ENCODE data around the gene RASD1. TPM values are rescaled to one million over a fixed set of nuclear protein-coding genes. Genes with fewer than 3 reads are reported as not detected.

Gene RASD1, protein sequence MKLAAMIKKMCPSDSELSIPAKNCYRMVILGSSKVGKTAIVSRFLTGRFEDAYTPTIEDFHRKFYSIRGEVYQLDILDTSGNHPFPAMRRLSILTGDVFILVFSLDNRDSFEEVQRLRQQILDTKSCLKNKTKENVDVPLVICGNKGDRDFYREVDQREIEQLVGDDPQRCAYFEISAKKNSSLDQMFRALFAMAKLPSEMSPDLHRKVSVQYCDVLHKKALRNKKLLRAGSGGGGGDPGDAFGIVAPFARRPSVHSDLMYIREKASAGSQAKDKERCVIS
- not detected in 2 replicates for total RNA-seq (2014; rRNA removed; shearing (Covaris generic))

- H3K27me3 ChIP-seq, result no peaks in the 10 kb centered on the region
- DNase-seq, result peak; percentile 57 to 74
- peaks cover 31% of the 10 kb centered on the region for H3K36me3 ChIP-seq
- no peaks in the 10 kb centered on the region for H3K4me1 ChIP-seq
- H3K9me3 ChIP-seq (replicated peaks), result peaks cover 3% of the 10 kb centered on the region; the same call in 1 of the 2 replicates
- no peak within 1 kb of the TSS for H3K4me3 ChIP-seq
- H3K27ac ChIP-seq, result no peak within 1 kb of the TSS
Measured at GRCh38 chr17:17496189-17497064, at the start of gene RASD1. TSS of gene RASD1 (minus strand) at chr17:17496395. CDS start at chr17:17496181, 214 bp downstream.

DNA sequence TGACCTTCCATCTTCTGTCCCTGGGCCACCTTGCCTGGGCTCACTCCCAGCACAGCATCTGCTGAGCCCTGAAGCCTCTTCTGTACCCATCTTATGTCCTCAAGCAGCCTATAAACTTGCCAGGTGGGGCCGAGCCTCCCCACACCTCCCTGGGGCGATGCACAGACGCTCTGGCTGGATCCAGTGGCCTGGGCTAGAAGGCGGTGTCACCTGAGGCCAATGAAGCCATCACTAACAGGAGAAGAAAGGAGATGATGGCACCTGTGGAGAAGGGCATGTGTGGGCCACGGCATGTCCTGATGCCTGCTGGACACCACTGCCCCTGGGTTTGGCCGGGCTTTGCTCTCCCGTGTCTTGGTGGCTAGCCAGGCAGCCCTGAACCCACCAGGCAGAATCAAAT is 49.8 kb upstream of the RASD1 start:
- no peaks in the 10 kb centered on the region for H3K36me3 ChIP-seq
- no peak overlapping the region for H3K4me3 ChIP-seq
- peaks cover 14% of the 10 kb centered on the region for H3K4me1 ChIP-seq
- H3K9me3 ChIP-seq (replicated peaks), result no peaks in the 10 kb centered on the region
- no peak overlapping the region for H3K27ac ChIP-seq
- no peak for DNase-seq
- H3K27me3 ChIP-seq, result no peaks in the 10 kb centered on the region

GRCh38 chr17:17545031-17545820 is 49.0 kb upstream of the RASD1 start:
- no peaks in the 10 kb centered on the region for H3K9me3 ChIP-seq (replicated peaks)
- H3K27ac ChIP-seq, result no peak overlapping the region
- no peaks in the 10 kb centered on the region for H3K27me3 ChIP-seq
- H3K4me3 ChIP-seq, result no peak overlapping the region
- no peak for DNase-seq
- H3K36me3 ChIP-seq, result no peaks in the 10 kb centered on the region
- peaks cover 22% of the 10 kb centered on the region for H3K4me1 ChIP-seq

GRCh38 chr17:17542906-17543635 is 46.9 kb upstream of the RASD1 start:
- no peak for DNase-seq
- Histone ChIP-seq H3K36me3 (no peaks in the 10 kb centered on the region), H3K4me1 (peaks cover 44% of the 10 kb centered on the region), H3K4me3 (no peak overlapping the region), H3K27ac (no peak overlapping the region), H3K9me3 (replicated peaks) (no peaks in the 10 kb centered on the region), H3K27me3 (no peaks in the 10 kb centered on the region)

DNA sequence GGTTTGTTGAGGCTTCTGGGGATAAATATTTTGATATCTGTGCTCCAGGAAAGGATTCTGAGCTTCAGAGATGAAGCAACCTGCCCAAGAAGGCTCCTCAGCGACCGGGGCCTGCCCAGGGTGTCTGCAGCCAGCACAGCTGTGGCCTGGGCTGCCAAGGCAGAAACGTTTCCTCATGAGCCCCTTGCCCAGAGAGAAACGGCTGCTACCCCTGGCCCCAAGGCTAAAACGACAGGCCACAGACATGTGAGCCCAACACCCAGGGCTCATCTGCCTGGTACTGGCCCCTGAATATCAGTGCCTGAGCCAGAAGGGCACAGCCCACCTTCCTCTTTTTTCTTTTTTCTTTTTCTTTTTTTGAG is 45.4 kb upstream of the RASD1 start:
- no peak for DNase-seq
- Histone ChIP-seq H3K36me3 (no peaks in the 10 kb centered on the region), H3K4me3 (no peak overlapping the region), H3K27ac (peak overlapping the region; percentile 18), H3K4me1 (peaks cover 58% of the 10 kb centered on the region), H3K9me3 (replicated peaks) (no peaks in the 10 kb centered on the region), H3K27me3 (no peaks in the 10 kb centered on the region)

- Histone ChIP-seq H3K36me3 (no peaks in the 10 kb centered on the region), H3K4me3 (peak overlapping the region; percentile 3), H3K9me3 (replicated peaks) (no peaks in the 10 kb centered on the region), H3K27me3 (no peaks in the 10 kb centered on the region), H3K4me1 (peaks cover 59% of the 10 kb centered on the region), H3K27ac (peak overlapping the region; percentile 18)
- peak; percentile 95 to 96 for DNase-seq
Measured at GRCh38 chr17:17540935-17541639, 44.9 kb upstream of the RASD1 start.

DNA sequence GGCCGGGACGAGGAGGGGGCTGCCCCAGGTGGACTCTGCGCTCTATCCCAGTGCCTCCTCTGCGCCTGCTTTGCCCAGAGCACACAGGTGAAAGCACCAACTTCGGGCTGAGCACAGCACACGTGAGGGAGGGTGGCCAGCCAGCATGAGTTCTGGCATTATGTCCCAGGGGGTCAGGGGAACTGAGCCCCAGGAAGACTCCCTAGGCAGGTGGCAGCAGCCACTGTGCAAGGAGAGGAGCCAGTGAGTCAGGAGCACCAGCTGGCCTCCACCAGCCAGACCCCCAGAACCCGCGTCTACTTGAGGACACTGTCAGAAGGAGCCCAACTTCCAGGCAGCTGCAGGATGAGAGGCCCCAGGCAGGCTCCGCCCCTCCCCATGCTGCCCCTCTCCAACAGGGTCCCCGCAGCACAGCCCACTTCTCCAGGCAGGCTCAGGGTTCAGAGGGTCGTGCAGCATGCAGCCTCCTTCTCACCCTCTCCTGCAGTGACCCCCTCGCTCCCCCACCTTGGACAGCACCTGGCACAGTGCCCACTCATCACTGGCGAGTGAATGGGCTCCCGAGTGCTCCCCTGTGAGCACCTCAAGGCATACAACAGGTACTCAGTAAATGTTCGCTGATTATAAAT is 44.2 kb upstream of the RASD1 start:
- Histone ChIP-seq H3K27me3 (no peaks in the 10 kb centered on the region), H3K27ac (peak overlapping the region; percentile 18; the same call in 1 of the 2 replicates), H3K4me3 (peak overlapping the region; percentile 3), H3K9me3 (replicated peaks) (no peaks in the 10 kb centered on the region), H3K36me3 (no peaks in the 10 kb centered on the region), H3K4me1 (peaks cover 59% of the 10 kb centered on the region)
- DNase-seq, result peak; percentile 93 to 95

DNA sequence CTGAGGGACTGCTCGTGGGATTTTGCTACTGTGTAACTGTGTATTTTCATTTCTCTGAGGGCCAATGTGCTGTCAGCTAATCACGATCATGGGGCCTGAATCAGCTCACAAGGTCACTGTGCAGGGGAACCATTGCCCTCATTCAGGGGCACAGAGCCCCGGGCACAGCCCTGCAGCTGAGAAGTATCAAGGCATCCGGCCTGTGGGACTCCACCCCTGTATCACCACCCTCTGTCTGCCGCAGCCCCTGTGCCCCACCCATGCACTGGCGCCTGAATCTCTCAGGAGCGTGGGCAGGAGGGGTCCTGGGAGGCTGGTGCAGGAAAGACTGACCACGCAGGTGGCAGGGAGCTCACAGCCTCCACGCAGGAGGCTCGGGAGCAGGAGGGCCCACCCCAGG is 43.4 kb upstream of the RASD1 start:
- peaks cover 59% of the 10 kb centered on the region for H3K4me1 ChIP-seq
- no peak for DNase-seq
- H3K4me3 ChIP-seq, result no peak overlapping the region
- H3K9me3 ChIP-seq (replicated peaks), result no peaks in the 10 kb centered on the region
- no peaks in the 10 kb centered on the region for H3K36me3 ChIP-seq
- H3K27me3 ChIP-seq, result no peaks in the 10 kb centered on the region
- no peak overlapping the region for H3K27ac ChIP-seq

DNA sequence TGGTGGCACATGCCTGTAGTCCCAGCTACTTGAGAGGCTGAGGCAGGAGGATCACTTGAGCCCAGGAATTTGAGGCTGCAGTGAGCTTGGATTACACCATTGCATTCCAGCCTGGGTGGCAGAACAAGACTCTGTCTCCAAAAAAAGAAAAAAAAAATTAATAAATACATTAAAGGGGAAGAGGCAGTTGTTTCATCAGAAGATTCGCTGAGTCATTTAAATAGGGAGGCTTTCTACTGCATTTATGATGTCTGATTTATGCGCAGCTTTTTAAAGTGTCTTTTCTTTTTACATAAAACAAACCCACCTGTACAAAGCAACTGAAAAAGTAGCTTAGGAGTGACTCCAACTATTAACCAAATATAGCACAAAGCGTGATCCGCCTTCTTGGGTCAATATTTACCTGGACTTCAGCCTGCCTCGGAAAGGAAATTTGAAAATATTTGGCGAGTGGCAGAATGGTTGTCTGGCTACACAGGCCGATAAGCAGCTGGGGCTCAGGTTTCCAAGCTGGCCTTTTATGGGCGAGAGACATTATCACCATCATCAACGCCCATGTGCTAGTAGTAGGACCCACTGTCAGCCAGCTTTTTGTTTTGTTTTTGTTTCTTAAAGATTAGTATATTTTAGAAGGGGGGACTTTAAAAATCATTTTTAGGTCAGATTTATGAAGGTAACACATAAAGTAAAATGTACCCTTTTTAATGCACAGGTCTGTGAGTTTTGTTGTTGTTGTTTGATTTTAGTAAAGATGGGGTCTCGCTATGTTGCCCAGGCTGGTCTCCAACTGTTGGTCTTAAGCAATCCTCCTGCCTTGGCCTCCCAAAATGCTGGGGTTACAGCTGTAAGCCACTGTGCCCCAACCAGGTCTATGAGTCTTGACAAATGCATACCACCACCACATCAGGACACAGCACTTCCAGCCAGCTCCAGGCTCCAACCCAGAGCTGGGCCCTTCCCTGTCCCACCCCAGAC is 42.5 kb upstream of the RASD1 start:
- Histone ChIP-seq H3K27me3 (no peaks in the 10 kb centered on the region), H3K9me3 (replicated peaks) (no peaks in the 10 kb centered on the region), H3K27ac (peak overlapping the region; percentile 68; the same call in 1 of the 2 replicates), H3K36me3 (no peaks in the 10 kb centered on the region), H3K4me3 (no peak overlapping the region), H3K4me1 (peaks cover 59% of the 10 kb centered on the region)
- peak; percentile 71 to 85 for DNase-seq

GRCh38 chr17:17537311-17538099 is 41.3 kb upstream of the RASD1 start:
- Histone ChIP-seq H3K4me1 (peaks cover 59% of the 10 kb centered on the region), H3K9me3 (replicated peaks) (no peaks in the 10 kb centered on the region), H3K4me3 (no peak overlapping the region), H3K27me3 (no peaks in the 10 kb centered on the region), H3K27ac (peak overlapping the region; percentile 68), H3K36me3 (no peaks in the 10 kb centered on the region)
- DNase-seq, result peak; percentile 88 to 94

DNA sequence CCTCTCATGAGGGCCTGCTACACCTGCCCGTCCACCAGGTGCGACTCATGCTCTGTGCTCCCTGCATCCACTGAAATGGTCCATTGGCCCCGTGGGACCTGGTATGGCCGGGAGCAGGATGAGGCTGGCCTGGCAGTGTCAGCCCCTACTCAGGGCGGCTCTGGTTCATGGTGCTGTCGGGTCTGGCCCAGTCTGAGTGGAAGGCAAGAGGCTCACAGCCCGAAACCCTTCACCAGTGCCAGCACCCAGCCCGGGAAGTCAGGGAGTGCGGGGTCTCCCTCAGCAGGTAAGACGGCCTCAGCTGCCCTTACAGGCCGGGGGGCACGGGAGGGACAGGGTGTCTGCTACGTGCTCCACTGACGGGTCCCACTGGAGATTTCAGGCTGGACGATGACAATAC is 40.5 kb upstream of the RASD1 start:
- Histone ChIP-seq H3K27ac (peak overlapping the region; percentile 68), H3K27me3 (no peaks in the 10 kb centered on the region), H3K36me3 (no peaks in the 10 kb centered on the region), H3K4me1 (peaks cover 52% of the 10 kb centered on the region), H3K9me3 (replicated peaks) (0 out of 2 replicates have a peak, but pooled peaks cover 5% of the 10 kb centered on the region), H3K4me3 (no peak overlapping the region)
- no peak for DNase-seq

GRCh38 chr17:17535957-17536356 is 39.8 kb upstream of the RASD1 start:
- Histone ChIP-seq H3K27me3 (no peaks in the 10 kb centered on the region), H3K4me3 (no peak overlapping the region), H3K36me3 (no peaks in the 10 kb centered on the region), H3K27ac (no peak overlapping the region), H3K9me3 (replicated peaks) (0 out of 2 replicates have a peak, but pooled peaks cover 6% of the 10 kb centered on the region), H3K4me1 (peaks cover 45% of the 10 kb centered on the region)
- DNase-seq, result no peak

All from SJCRH30 (cell line).